ENCODE data around the gene MSRB1. TPM values are rescaled to one million over a fixed set of nuclear protein-coding genes. Genes with fewer than 3 reads are reported as not detected.

Gene MSRB1
- total and polyA plus RNA-seq, 9 of the 15 experiments (the other 6 are each of a cell fraction or from before 2014, with no cell fraction given) = 5.4 to 33.7 (median 25.7) TPM

DNA sequence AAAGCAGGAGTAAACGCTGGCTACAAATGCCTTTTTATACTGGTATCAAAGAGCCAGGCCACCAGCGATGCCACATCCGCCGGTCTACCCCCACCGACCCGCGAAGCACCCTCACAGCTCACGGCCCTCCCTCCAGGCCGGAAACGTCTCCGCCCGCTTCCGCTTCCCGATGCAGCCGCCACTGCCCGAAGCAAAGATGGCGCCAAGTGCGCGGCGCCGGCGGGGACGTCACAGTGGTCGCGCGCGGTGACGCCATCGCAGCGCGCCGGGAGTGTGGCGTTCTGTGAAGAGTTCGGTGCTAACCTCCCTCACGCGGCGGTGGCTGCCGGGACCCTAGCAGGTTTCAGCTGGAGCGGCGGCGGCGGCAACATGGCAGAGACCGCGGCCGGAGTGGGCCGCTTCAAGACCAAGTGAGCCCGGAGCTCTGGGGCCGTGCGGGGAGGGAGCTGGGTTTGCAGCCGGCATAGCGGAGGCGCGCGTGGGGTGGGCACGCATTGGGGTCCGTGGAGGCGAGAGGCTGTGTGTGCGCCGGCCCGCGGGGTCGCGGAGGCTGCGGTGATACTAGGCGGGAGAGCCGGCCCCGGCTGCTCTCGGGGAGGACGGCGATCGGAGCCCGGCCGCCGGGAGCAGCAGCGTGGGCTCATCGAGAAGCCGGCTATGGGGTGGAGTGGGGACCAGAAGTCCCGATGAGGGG lies 28.9 kb upstream of the MSRB1 start, which contains the start of gene TBL3 (continued):
- TF ChIP-seq, protein P1, sequence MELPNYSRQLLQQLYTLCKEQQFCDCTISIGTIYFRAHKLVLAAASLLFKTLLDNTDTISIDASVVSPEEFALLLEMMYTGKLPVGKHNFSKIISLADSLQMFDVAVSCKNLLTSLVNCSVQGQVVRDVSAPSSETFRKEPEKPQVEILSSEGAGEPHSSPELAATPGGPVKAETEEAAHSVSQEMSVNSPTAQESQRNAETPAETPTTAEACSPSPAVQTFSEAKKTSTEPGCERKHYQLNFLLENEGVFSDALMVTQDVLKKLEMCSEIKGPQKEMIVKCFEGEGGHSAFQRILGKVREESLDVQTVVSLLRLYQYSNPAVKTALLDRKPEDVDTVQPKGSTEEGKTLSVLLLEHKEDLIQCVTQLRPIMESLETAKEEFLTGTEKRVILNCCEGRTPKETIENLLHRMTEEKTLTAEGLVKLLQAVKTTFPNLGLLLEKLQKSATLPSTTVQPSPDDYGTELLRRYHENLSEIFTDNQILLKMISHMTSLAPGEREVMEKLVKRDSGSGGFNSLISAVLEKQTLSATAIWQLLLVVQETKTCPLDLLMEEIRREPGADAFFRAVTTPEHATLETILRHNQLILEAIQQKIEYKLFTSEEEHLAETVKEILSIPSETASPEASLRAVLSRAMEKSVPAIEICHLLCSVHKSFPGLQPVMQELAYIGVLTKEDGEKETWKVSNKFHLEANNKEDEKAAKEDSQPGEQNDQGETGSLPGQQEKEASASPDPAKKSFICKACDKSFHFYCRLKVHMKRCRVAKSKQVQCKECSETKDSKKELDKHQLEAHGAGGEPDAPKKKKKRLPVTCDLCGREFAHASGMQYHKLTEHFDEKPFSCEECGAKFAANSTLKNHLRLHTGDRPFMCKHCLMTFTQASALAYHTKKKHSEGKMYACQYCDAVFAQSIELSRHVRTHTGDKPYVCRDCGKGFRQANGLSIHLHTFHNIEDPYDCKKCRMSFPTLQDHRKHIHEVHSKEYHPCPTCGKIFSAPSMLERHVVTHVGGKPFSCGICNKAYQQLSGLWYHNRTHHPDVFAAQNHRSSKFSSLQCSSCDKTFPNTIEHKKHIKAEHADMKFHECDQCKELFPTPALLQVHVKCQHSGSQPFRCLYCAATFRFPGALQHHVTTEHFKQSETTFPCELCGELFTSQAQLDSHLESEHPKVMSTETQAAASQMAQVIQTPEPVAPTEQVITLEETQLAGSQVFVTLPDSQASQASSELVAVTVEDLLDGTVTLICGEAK (IDR thresholded peaks at IDR 0.05) = peak; percentile 98
- TF ChIP-seq, protein P1 (CRISPR knock-in tag; IDR thresholded peaks at IDR 0.05) = no peak; the same call in 1 of the 2 replicates
- no peak for TF ChIP-seq YBX1 (IDR thresholded peaks at IDR 0.05)
- TF ChIP-seq KDM5B (IDR thresholded peaks at IDR 0.05; ENCODE audit: insufficient replicate concordance, low read depth, low read length) = peak; percentile 89
- TF ChIP-seq BRF2 (IDR thresholded peaks at IDR 0.05; ENCODE audit: borderline replicate concordance, insufficient read depth, insufficient read length) = no peak
- TF ChIP-seq ATF3 (IDR thresholded peaks at IDR 0.05) = peak; percentile 56; the same call in 1 of the 2 replicates
- no peak for TF ChIP-seq ATF3 (CRISPR knock-in tag; conservative IDR thresholded peaks at IDR 0.05)
- no peak for TF ChIP-seq MYBL2 (IDR thresholded peaks at IDR 0.05; ENCODE audit: low read depth)
- TF ChIP-seq MYBL2 (CRISPR knock-in tag; IDR thresholded peaks at IDR 0.05; ENCODE audit: borderline replicate concordance) = no peak
- no peak for TF ChIP-seq NCOA2 (IDR thresholded peaks at IDR 0.05; ENCODE audit: partially characterized antibody in 2 of 2)
- TF ChIP-seq, protein P2, sequence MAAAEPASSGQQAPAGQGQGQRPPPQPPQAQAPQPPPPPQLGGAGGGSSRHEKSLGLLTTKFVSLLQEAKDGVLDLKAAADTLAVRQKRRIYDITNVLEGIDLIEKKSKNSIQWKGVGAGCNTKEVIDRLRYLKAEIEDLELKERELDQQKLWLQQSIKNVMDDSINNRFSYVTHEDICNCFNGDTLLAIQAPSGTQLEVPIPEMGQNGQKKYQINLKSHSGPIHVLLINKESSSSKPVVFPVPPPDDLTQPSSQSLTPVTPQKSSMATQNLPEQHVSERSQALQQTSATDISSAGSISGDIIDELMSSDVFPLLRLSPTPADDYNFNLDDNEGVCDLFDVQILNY (CRISPR knock-in tag; IDR thresholded peaks at IDR 0.05) = no peak
- TF ChIP-seq PTBP1 (IDR thresholded peaks at IDR 0.05; ENCODE audit: low read depth, low read length) = no peak
- no peak for TF ChIP-seq DDX20 (tag; IDR thresholded peaks at IDR 0.05; ENCODE audit: low read depth)
- TF ChIP-seq GATAD2B (IDR thresholded peaks at IDR 0.05; ENCODE audit: borderline replicate concordance) = 0 out of 2 replicates have a peak, but pooled peaks have one; percentile 41
- no peak for TF ChIP-seq HDGF (IDR thresholded peaks at IDR 0.05)
- no peak for TF ChIP-seq ZNF174 (CRISPR knock-in tag; IDR thresholded peaks at IDR 0.05)
